Ascending aorta (tissue), 2 donors: ENCODE measurements around the gene FAM117A. TPM values are rescaled to one million over a fixed set of nuclear protein-coding genes. Genes with fewer than 3 reads are reported as not detected.

Source experiments
- DNase-seq, 2 donors: peaks; one replicate each; pipeline ENCODE4 v3.0.0-alpha.2; 2019; ENCODE audit warnings: low spot score in 2 of 2
- H3K27ac ChIP-seq, 2 donors: fragments of 200-600 bp; sonication (generic); one replicate each; pipeline ENCODE4 v1.5.1; 2016 to 2017; ENCODE audit warnings: mild to moderate bottlenecking in 1 of 2
- H3K27me3 ChIP-seq: fragments of 200-600 bp; sonication (generic); one replicate; pipeline ENCODE4 v1.5.1; 2017
- H3K36me3 ChIP-seq, 2 donors: fragments of 200-600 bp; sonication (generic); one replicate each; pipeline ENCODE4 v1.5.1; 2016
- H3K4me1 ChIP-seq, 2 donors: fragments of 200-600 bp; sonication (generic); one replicate each; pipeline ENCODE4 v1.5.1; 2016 to 2017; ENCODE audit warnings: mild to moderate bottlenecking in 1 of 2
- H3K4me3 ChIP-seq, 2 donors: fragments of 200-600 bp; sonication (generic); one replicate each; pipeline ENCODE4 v1.5.1; 2016 to 2017; ENCODE audit warnings: mild to moderate bottlenecking in 1 of 2
- H3K9me3 ChIP-seq, 2 donors: fragments of 200-600 bp; sonication (generic); one replicate each; pipeline ENCODE4 v1.5.1; 2016
- intact Hi-C: fragments of 100-400 bp; cut with DNase I; formaldehyde crosslinking; loops from one replicate; pipeline ENCODE4 v1.15.1; 2023
- total RNA-seq: library from RNA; depleted of rRNA; stranded (reverse); fragments of >200 nt; gene quantifications from one replicate; pipeline ENCODE4 v1.1.0, GENCODE V29; 2016
- TF ChIP-seq, protein P1 (sequence below), 3 experiments: fragments of 200-600 bp in 2 of 3; fragments of 450-650 bp in 1 of 3; sonication (generic) in 2 of 3; IDR thresholded peaks; one replicate each; pipeline ENCODE4 v1.5.1; 2016 to 2019; ENCODE audit warnings: antibody characterized with exemption in 3 of 3, mild to moderate bottlenecking in 1 of 3, moderate library complexity in 1 of 3

The FAM117A gene
- total RNA-seq, 1 donor from 2014 or later, result 25.4 TPM

DNA sequence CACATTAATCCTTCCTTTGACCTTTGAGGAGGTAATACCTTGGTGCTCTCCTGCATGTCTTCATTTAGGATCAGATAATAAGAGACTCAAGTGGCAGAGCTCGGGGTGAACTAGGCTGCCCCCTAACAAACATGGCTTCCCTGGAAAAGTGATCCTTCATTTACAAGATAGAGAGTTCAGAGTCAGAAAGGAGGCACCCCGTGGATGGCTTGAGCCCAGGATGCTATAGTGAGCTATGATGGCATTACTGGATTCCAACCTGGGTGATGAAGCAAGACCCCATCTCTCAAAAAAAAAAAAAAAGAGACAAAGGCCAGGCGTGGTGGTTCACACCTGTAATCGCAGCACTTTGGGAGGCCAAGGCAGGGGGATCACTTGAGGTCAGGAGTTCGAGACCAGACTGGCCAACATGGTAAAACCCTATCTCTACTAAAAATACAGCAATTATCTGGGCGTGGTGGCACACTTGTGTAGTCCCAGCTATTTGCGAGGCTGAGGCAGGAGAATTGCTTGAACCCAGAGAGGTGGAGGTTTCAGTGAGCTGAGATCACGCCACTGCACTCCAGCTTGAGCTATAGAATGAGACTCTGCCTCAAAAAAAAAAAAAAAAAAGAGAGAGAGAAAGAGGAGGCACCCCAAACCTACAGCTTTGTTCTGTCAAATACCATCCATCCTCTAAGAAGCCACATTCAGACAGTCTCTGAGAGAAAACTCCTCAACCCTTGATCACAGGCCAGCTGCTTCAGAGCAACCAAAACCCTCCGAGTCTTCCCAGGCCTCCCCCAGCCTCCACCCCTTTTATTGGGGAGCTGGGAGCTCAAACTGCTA, 7.4 kb downstream of the FAM117A start:
- no peak overlapping the region for H3K4me3 ChIP-seq
- no peaks in the 10 kb centered on the region for H3K4me1 ChIP-seq
- H3K27ac ChIP-seq, result no peak overlapping the region
- no peaks in the 10 kb centered on the region for H3K27me3 ChIP-seq
- no peaks in the 10 kb centered on the region for H3K9me3 ChIP-seq
- intact Hi-C loops, result no loop called here
- DNase-seq, result no peak
- H3K36me3 ChIP-seq, result no peaks in the 10 kb centered on the region
- TF ChIP-seq, protein P1, sequence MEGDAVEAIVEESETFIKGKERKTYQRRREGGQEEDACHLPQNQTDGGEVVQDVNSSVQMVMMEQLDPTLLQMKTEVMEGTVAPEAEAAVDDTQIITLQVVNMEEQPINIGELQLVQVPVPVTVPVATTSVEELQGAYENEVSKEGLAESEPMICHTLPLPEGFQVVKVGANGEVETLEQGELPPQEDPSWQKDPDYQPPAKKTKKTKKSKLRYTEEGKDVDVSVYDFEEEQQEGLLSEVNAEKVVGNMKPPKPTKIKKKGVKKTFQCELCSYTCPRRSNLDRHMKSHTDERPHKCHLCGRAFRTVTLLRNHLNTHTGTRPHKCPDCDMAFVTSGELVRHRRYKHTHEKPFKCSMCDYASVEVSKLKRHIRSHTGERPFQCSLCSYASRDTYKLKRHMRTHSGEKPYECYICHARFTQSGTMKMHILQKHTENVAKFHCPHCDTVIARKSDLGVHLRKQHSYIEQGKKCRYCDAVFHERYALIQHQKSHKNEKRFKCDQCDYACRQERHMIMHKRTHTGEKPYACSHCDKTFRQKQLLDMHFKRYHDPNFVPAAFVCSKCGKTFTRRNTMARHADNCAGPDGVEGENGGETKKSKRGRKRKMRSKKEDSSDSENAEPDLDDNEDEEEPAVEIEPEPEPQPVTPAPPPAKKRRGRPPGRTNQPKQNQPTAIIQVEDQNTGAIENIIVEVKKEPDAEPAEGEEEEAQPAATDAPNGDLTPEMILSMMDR (IDR thresholded peaks at IDR 0.05), result no peak

DNA sequence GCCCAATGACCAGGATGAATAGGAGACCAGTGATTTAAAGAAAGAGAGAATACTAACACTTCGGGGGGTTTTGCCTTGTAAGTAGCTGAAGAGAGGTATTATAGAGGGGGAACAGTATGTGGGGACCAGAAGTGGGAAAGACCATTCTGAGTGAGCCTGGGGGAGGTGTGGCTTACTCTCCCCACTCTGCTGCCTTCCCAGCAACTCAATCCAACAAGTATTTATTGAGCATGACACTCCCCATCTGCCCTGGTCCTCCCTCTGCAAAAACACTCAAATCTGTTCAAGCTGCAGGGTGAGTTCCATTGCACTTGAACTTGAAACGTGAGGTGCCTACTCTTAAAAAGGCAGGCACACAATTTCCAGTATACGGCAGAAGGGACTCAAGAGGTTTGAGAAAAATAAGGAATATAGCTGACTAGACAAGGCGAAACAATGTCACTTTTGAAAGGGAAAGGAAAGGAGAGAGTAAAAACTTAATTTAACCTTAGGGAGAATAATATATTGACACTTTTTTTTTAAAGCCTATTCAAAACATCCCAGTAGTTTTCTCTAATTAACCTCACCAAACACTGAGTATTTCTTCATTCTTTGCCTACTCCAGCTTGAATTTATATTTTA, 8.2 kb downstream of the FAM117A start:
- intact Hi-C loops, result no loop called here
- Histone ChIP-seq H3K27ac (no peak overlapping the region), H3K4me3 (no peak overlapping the region), H3K9me3 (no peaks in the 10 kb centered on the region), H3K4me1 (no peaks in the 10 kb centered on the region), H3K36me3 (no peaks in the 10 kb centered on the region), H3K27me3 (no peaks in the 10 kb centered on the region)
- no peak for DNase-seq
- TF ChIP-seq, protein P1 (IDR thresholded peaks at IDR 0.05), result no peak

DNA sequence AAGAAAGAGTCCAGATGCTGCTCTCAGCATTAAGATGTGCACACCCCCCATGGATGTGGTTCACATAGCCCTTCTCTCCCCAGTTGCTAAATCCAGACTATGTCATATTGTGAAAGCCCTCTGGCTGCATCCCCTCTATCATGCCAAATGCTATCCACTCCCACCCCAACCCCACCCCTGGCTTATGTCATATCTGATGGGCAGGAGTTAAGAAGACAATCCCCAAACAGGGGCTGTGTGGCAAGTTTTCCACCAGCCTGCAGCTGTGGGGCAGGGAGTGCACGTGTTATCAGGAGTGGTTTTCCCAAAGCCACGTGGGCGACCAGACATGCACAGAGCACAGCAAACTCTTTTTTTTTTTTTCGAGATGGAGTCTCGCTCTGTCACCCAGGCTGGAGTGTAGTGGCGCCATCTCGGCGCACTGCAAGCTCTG, 10.0 kb downstream of the FAM117A start:
- Histone ChIP-seq H3K9me3 (no peaks in the 10 kb centered on the region), H3K4me3 (no peak overlapping the region), H3K27ac (no peak overlapping the region), H3K36me3 (no peaks in the 10 kb centered on the region), H3K4me1 (no peaks in the 10 kb centered on the region), H3K27me3 (no peaks in the 10 kb centered on the region)
- TF ChIP-seq, protein P1 (IDR thresholded peaks at IDR 0.05), result no peak
- intact Hi-C loops, result no loop called here
- no peak for DNase-seq

DNA sequence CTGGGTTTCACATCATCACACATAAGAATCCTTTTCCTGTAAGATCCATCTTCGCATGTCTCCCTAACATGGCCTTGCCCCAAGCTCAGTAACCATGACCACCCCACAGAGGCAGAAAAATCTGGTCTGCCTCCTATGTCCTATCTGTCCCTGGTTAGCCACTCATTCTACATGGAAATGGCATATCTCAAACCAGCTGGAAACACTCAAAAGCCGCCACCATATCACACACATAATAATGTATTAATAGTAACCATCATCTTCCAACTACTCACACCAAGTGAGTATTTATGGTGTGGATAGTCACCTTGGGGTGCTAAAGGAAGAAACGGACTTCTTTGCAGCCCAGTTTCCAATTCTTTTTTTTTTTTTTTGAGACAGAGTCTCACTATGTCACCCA, 11.4 kb downstream of the FAM117A start:
- Histone ChIP-seq H3K4me3 (no peak overlapping the region), H3K4me1 (no peaks in the 10 kb centered on the region), H3K9me3 (no peaks in the 10 kb centered on the region), H3K27ac (no peak overlapping the region), H3K27me3 (no peaks in the 10 kb centered on the region), H3K36me3 (no peaks in the 10 kb centered on the region)
- TF ChIP-seq, protein P1 (IDR thresholded peaks at IDR 0.05), result no peak
- no peak for DNase-seq
- intact Hi-C loops, result no loop called here

DNA sequence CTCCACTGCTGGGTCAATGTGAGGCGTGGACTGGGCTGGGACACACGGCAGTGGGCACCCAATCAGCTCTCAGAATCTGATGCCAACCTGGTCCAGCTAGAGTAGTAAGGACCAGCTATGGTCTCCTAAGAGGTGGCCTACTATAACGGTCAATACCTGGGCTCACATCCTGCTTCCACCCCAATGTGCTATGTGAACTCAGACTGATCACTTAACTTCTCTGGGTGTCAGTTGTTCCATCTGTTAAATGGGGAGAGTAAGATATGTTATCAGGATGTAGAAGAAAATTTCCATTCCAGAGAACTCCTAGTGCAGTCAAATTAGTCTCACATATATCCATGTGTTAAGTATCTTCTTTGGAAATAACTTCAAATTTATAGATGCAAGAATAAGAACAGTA, 14.2 kb downstream of the FAM117A start:
- Histone ChIP-seq H3K4me1 (no peaks in the 10 kb centered on the region), H3K9me3 (no peaks in the 10 kb centered on the region), H3K27ac (no peak overlapping the region), H3K36me3 (no peaks in the 10 kb centered on the region), H3K27me3 (no peaks in the 10 kb centered on the region), H3K4me3 (no peak overlapping the region)
- no peak for DNase-seq
- TF ChIP-seq, protein P1 (IDR thresholded peaks at IDR 0.05), result no peak
- intact Hi-C loops, result no loop called here
